GM19240 (cell line): ENCODE data around the gene PEPD.
"Not testable (repeated sequence)": the region's sequence is repeated elsewhere in the genome, so short reads cannot be mapped to it uniquely, and the experiment has no call there.

Experiments used
- DNase-seq: peaks from one replicate; pipeline ENCODE4 v3.0.0; 2011; ENCODE audit warnings: low spot score; ENCODE audit not compliant: insufficient read length

Gene PEPD

DNA sequence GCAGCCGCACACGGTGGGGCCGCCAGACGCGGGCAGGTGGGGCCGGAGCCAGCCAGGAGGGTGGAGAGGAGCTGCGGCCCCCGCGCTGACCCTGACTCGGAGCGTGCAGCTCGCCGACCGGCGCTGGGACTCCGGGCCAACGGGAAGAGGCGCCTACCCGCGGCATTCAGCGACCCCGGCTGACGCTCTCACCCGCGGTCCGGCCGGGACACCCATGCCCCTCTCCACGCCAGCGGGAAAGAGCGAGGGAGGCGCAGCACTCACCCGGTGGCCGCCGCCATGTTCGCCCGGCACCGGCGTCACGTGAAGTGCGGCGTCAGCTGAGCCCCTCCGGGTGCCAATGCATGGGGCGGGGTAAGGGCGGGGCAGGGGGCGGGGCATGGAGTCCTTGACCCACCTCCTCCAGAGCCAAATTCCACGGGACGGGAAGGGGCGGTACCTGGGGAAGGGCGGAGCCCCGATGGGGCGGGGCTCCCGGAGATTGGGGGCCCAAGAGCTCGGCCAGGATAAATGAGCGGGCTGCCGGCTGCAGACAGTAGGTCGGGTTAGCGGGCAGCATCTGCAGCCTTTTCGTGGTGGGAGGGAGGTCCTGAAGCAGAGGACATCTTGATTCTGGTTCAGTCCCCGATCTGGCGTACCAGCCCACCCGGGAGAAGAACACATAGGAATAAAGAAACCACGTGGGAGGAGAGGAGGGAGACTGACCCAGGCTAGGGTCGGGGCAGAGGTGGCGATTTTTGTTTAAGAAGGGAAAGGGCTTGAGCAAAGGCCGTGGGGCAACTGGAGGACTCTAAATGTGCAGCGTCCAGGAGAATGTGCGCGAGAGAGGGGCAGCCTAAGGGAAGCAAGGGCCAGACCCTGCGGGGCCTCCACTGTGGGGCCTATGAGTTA is at the start of gene PEPD:
Gene PEPD, minus strand, starts transcription at position 312 of the 891 bp plus-strand sequence. Its CDS starts 31 bp downstream, at position 281.
- peak; percentile 99 for DNase-seq

DNA sequence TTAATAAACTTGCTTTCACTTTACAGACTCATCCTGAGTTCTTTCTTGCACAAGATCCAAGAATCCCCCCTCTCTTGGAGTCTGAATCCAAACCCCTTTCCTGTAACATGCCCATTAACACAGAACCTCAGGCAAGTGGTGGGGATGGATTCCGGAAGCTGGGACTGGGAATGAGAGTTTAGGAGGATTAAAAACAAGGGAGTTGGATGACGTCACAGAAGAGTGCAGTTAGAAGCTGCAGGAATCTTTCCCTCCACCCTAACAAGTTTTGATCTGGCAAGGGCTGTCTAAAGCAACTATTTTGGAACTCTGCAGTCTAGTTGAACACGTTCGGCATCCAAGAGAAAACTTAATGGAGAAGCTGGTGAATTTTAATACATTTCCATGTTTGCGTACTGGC is 48.2 kb upstream of the PEPD start:
- DNase-seq: no peak

DNA sequence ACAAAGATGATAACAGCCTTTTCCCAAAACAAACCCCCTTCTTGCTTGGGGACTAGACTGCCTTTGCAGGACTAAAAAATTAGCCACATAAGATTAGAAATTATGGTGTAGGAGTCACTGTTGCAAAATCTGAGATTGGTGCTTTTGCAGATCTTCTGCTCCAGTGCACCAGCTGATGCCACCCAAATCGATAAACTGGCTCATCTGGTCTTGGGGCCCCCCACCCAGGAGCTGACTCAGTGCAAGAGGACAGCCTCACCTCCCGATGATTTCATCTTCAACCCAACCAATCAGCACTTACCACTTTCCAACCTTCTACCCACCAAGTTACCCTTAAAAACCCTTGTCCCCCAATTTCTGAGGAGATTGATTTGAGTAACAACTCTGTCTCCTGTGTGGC is 47.1 kb upstream of the PEPD start:
- no peak for DNase-seq

DNA sequence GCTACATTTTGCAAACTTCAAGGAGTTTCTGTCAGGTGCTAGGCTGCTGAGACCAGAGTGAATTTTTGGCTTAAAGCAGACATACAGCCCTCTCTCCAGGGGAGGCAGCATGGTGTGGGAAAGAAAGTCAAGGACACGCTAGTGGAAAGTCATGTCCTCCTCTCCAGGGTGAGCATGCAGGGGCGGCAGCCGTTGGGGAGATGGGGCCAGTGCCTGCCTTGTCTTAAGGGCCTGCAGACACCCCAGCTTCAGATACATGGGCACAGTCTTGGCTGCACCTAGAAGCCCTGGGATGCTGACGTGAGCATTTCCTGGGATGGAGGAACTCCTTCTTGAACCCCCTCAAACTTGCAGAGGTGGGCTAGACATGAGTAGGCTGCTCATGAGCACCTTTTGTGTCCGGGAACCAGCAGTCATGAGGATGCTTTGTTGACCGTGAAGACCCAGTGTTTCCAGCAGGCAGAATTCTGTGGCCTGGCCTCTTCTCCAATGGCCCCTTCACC is 43.3 kb upstream of the PEPD start:
- DNase-seq: no peak

DNA sequence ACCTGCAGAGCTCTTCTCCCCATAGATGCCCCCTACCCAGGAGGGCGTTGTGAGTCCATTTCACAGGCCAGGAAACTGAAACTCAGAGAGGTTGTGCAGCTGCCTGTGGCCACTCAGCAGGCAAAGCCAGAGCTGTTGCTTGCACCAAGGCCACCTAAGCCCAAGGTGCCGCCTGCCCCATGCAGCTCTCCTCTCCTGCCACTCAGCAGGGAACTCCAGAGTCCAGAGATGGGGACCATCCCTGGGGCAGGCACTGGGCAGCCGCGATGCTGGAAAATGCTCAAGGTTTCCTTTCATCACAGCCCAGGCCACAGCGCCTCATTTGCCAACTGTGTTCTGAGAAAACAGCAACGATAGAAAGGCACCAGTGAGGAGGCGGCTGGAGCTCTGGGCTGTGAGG is 41.0 kb upstream of the PEPD start:
- no peak for DNase-seq

DNA sequence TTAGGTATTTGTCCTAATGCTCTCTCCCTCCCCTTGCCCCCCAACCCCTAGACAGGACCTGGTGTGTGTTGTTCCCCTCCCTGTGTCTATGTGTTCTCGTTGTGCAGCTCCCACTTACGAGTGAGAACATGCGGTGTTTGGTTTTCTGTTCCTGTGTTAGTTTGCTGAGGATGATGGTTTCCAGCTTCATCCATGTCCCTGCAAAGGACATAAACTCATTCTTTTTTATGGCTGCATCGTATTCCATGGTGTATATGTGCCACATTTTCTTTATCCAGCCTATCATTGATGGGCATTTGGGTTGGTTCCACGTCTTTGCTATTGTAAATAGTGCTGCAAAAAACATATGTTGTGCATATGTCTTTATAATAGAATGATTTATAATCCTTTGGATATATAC is 40.1 kb upstream of the PEPD start:
- not testable (repeated sequence) for DNase-seq

DNA sequence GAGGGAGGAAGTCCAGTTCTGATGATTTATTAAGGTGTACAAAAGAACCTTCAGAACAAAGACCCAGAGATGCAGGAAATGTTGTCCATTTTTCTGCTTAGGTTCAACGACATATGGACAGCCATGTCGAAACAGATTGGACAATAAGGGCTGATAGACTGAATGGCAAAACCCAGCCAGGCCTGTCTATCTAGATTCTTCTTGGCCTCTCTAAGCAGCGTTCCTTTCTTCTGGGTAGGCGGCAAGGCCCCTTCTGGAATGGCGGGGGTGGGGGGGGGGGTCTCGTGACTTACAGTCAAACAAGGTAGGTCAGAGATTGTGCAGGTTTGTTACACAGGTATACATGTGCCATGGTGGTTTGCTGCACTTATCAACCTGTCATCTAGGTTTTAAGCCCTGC is 39.7 kb upstream of the PEPD start:
- DNase-seq: no peak

DNA sequence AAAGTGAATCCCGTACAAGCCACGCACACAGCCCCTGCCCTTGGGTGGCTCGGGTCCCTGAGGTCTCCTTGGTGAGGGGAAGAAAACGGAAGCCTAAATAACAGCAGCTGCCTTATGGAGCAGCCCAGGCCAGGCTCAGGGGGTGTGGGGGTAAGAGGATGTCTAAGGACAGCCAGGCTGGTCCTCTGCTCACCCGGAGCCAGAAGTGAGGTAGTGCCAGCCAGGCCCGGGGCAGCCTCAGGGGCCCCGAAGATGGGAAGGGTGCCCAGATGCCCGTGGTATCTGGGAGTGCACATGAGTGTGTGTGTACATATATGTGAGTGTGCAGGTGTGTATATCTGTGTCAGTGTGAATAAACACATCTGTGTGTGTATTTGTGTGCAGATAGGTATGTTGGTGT is 38.4 kb upstream of the PEPD start:
- no peak for DNase-seq

DNA sequence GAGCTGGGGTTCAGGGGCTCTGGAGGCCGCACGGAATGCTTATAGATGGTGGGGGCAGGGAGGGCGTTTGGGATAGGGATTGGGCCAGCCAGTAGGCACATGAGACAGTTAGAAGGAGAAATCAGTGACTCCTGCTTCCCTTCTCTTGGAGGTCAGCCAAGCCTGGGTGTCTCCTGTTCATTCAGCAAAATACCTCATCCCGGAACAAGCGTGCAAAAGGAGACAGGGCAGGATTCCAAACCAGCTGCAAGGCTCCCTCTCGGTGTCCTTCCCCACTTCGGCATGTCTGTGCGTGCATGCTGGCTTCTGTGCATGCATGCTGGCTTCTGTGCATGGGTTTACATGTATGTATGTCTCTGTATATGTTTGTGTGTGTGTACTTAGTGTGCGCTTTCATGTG is 37.3 kb upstream of the PEPD start:
- no peak for DNase-seq

DNA sequence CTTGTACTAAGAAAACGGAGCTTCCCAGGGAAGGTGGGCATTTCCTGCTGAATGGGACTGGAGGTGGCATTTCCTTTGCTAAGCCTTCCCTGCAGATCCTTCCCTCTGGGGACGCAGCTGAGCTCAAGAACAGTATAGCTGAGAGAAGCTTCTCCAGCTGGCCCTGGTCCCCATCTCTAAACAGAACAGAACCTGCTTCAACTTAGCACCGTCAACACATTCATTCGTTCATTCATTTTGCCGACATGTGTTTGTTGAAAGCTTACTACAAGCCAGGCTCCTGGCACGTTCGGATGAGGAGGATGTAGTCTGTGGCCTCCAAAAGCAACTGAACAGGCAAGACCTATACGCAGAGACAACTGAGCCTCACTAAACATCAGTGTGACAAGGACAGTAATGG is 36.6 kb upstream of the PEPD start:
- no peak for DNase-seq

DNA sequence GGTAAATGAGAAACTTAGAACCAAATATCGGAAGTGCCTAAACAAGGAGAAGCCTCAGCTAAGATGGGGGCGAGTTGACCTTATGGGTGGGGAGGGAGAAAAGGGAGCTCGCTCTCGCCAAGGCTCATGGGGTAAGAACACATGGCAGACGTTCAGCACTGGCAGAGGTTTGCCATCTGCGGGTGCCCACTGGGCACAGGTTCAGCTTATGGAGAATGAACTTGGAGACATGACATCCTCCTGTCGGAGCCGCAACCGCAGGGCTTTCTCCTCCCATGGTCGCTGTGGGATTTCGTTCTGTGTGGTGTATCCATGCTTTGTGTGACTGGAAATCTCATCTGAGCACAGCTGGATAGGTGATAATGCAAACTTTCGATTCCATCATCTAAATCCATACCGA is 36.1 kb upstream of the PEPD start:
- no peak for DNase-seq

DNA sequence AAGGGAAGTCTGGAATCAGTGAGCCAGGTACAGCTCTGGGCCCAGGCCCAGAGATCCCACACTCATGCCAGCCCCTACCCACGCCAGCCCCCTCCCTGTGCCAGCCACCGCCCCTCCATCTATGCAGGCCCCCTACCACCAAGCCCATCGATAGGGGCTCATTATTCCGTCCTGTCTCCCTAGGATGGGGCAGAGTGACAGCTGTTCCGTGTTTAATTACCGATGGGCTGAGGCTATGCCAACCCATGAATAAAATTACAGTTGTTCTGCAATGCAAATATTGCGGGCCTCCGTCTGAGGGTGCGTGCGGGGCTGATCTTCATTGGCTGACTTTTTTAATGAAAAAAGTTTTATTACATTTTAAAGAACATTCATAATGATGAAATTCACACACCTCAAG is 35.6 kb upstream of the PEPD start:
- DNase-seq: no peak

DNA sequence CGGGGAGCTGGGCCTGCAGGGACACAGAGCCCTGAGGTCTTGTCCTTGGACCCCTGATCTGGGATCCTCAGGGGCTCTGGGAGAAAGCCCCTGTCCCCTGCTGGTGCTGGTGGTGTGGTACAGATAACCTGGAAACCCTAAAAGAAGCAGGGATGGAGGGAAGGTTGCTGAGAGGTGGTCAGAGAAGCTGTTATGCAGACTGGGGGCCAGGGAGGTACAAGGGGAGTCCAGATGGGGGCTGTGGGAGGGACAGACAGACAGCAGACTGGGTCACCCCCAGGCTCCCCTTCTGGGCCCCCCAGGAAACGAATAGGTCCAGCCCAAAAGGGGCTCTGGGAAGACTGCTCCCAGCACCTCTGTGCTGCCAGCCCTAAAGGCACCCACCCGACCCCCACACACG is 34.7 kb upstream of the PEPD start:
- DNase-seq: no peak

DNA sequence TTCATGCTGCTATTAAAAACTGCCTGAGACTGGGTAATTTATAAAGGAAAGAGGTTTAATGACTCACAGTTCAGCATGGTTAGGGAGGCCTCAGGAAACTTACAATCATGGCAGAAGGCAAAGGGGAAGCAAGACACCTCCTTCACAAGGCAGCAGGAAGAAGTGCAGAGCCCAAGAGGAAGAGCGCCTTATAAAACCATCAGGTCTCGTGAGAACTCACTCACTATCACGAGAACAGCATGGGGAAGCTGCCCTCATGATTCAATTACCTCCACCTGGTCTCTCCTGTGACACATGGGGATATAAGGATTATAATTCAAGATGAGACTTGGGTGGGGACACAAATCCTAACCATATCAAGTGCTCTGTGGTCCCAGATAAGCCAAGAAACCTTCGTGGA is 34.1 kb upstream of the PEPD start:
- not testable (repeated sequence) for DNase-seq

DNA sequence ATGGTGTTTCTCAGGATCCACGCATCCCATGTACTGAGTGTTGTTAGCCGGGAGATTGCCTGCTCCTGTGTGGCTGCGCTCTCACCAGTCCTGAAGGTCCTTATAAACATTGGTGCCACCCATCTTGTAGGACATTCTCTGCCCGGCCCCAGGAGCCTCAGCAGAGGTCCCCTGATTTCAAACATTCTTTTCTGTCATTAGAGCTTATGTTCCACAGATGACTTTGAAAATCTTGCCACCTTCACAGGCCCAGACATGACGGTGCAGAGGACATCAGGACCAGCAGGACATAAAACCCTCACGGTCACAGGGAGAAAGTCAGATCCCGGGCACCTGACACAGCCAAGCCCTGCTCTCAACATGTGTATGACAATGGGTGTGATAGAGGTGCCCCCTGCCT is 33.2 kb upstream of the PEPD start:
- DNase-seq: no peak

DNA sequence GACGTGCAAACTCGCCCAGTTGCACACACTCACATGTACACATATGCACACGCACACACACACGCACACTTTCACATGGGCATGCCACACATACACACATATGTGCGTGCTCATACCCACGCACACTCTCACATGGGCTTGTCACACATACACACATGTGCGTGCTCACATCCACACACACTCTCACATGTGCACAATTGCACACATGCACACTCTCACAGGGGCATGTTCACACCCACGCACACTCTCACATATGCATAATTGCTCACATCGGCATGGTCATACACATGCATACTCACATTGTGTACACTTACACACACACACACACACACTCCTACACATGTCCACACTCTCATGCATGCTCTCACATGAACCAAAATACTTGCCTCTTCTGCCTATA is 32.8 kb upstream of the PEPD start:
- DNase-seq: no peak

DNA sequence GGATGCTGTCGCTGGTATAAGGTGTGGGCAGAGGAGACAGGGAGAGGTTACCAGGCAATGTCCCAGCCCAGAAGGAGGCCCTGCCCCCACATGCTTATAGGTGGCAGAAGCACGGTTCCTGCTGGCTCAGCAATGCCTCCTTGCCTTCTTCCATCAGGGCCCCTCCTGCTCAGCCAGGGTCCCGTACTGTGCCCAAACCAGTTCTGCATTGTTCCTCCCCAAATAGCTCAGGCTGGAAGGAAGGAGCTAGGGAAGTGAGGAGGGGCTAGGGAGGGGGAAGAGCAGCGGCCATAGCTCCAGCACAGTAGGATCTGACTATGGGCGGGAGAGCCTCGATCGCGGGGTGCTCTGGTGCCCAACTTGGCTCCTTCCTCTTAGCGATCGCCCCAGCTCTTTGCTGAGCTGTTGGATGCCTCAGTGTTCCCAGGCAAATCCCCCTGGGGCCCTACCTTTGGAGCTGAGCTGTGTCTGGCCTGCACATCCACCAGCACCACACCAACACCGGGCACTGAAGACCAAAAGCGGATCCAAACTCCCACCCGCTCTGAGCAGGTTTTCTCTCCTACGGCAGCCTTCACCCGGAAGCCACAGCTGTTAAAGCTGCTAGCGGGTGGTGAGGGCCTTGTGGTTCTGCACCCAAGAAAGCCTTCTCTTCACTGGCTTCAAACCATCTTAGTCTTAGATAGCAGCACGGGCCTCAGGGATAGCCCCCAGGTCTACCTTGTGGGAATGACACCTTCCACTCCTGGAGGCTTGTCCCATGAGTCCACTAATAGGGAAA is 32.1 kb upstream of the PEPD start:
- no peak for DNase-seq

DNA sequence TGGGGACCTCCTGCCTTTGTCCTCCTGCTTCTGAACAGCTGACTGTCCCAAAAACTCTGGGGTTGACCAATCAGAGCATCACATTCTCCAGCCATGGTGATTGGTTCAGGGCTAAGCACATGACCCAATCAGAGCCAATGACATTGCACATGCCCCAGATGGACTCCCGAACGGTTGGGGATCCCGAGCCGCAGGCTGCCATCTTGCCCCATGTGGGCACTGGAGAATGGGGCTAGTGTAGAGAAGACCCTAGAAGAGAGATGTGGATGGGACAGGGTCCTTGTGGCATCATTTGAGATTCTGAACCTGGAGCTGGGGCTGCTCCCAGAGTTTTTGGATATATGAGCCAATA is 31.3 kb upstream of the PEPD start:
- no peak for DNase-seq

DNA sequence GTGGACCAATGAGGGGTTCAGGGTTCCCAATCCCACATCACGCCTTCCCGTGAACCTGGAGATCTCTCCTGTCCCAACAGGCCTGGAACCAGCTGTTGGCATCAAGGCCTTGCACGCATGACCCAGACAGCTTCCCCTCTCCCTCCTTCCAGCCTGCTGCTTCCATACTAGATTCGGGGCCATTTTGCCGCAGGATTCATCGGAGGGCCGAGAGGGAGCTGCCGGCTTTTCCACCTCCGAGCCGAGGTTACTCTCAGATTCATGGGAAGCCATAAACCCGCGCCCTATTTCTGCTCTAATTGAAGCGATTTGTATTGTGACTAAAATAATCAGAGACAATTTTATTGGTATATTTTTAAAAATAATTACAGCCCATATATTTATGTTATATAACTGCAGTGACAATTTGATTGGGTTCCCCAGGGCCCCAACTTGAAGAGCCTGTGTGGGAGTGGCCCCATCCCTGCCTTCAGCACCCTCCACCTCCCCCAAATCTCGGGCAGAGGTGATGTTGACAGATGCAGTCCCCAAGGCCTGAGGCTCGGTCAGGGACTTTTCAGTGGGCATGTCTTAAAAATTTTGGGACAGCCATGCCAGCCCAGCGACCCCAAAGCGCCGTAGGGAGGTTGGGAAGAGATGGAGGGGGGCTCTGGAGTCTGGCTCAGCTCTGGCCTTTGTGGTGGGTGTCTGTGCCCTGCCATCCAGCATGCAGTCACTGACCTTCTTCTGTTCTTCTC is 30.8 kb upstream of the PEPD start:
- no peak for DNase-seq

DNA sequence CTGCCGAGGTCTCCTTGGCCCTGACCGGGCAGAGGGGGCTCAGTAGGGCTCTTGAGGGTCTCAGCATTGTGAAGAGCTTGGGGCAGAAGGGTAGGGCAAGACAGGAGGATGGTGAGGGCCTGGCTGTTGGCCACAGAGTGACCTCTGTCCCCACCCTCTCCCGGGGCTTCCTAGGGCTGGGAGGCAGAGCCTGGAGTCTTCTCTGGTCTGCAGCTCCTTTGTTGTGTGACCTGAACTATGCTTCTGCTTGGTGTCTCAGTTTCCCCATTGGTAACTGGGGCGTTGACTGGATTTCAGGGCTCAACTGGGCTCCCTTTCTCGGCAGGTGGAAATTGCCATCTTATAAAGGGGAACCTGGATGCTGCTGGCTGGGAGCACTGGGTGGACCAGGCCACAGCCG is 30.1 kb upstream of the PEPD start:
- DNase-seq: no peak

DNA sequence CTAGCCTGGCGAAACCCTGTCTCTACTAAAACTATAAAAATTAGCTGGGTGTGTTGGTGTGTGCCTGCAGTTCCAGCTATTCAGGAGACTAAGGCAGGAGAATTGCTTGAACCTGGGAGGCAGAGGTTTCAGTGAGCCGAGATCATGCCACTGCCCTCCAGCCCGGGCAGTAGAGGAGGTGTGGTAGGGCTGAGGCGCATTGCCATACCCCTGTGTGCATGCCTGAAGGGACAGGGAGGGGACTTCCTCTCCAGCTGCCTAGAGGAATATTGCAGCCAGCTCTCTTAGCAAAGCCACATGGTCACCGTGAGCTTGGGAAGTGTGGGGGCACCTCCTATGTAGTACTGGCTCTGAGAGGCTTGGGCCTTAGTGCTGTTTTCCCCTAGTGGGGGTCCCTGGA is 29.2 kb upstream of the PEPD start:
- no peak for DNase-seq

DNA sequence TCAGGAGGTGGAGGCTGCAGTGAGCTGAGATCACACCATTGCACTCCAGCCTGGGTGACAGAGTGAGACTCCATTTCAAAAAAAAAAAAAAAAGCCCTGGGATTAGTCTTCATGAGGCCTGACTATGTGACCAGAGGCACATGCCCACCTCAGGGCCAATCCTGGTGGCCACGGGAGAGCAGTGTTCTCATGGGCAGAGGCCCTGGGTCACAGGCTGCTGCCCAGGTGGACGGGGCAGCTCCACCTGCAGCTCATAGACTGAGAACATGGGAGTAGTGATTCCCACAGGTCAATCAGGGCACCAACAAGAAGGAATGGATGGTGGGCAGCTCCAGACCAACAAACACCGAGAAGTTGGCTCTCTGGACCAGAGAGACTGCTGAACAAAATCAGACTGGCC is 26.1 kb upstream of the PEPD start:
- no peak for DNase-seq
